ENCODE measurements around the gene PDE9A. TPM values are rescaled to one million over a fixed set of nuclear protein-coding genes. Genes with fewer than 3 reads are reported as not detected.

Gene PDE9A
- total RNA-seq, 4 donors from 2014 or later, result 6.9 to 13.0 (median 11.1) TPM

DNA sequence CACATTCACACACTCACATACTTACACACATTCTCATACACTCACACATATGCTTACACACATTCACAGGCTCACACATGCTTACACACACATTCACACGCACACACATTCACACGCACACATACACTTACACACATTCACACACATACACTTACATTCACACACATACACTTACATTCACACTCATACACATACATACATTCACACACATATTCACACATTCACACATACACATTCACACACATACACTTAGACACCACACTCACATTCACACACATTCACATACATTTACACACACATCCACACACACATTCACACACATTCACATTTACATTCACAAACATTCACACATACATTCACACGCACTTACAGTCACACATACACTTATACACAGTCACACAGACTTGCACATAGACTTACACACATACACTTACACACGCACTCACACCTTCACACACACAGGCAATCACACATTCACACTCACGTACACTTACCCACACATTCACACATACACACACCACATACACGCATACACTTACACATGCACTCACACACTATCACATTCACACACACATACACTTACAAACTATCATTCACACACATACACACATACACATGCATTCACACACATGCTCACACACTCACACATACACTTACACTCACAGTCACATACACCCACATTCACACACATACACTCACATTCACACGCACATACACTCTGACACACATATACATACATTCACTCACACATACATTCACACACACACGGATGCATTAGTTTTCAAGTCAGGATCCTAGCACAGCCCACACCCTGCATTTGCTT is 16.8 kb downstream of the PDE9A start:
- H3K27ac ChIP-seq, result no peak overlapping the region
- intact Hi-C loops (cut with DNase I), result no loop called here
- no peaks in the 10 kb centered on the region for H3K36me3 ChIP-seq
- 79 to 92% methylated on average over 8 of the region's 8 CpGs for WGBS, 2 donors
- no peak for TF ChIP-seq POLR2A (IDR thresholded peaks at IDR 0.05)
- TF ChIP-seq, protein P1, sequence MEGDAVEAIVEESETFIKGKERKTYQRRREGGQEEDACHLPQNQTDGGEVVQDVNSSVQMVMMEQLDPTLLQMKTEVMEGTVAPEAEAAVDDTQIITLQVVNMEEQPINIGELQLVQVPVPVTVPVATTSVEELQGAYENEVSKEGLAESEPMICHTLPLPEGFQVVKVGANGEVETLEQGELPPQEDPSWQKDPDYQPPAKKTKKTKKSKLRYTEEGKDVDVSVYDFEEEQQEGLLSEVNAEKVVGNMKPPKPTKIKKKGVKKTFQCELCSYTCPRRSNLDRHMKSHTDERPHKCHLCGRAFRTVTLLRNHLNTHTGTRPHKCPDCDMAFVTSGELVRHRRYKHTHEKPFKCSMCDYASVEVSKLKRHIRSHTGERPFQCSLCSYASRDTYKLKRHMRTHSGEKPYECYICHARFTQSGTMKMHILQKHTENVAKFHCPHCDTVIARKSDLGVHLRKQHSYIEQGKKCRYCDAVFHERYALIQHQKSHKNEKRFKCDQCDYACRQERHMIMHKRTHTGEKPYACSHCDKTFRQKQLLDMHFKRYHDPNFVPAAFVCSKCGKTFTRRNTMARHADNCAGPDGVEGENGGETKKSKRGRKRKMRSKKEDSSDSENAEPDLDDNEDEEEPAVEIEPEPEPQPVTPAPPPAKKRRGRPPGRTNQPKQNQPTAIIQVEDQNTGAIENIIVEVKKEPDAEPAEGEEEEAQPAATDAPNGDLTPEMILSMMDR (IDR thresholded peaks at IDR 0.05), result no peak
- peaks cover 0 to 8% of the 10 kb centered on the region in 2 donors for H3K4me1 ChIP-seq
- DNase-seq, result no peak
- no peak overlapping the region for H3K4me3 ChIP-seq (replicated peaks in 1 of 3)
- no peaks in the 10 kb centered on the region for H3K9me3 ChIP-seq
- no peaks in the 10 kb centered on the region for H3K27me3 ChIP-seq

DNA sequence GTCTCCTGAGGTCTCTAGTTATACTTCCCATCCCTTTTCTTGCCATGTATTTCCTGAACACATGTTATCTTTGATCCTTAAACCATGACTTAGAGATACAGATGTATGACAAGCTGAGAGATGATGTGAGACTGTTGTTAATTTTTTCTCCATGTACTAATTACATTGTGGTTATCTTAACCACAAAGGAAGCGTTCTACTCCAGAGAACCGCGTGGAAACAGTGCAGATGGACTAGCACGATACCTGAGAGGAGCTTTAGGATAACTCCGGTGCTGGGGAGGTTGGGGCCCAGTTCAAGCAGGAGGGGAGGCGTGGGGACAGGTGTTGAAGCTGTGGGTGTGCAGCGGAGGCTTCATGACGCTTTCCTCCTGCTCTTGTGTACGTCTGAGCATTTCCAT is 17.5 kb downstream of the PDE9A start:
- TF ChIP-seq POLR2A (IDR thresholded peaks at IDR 0.05), result no peak
- Histone ChIP-seq H3K27me3 (no peaks in the 10 kb centered on the region), H3K4me1 (peaks cover 0 to 8% of the 10 kb centered on the region in 2 donors), H3K4me3 (replicated peaks in 1 of 3) (no peak overlapping the region), H3K9me3 (no peaks in the 10 kb centered on the region), H3K36me3 (no peaks in the 10 kb centered on the region), H3K27ac (no peak overlapping the region)
- DNase-seq, result no peak
- intact Hi-C loops (cut with DNase I), result no loop called here
- 70 to 86% methylated on average over 9 of the region's 9 CpGs for WGBS, 2 donors

DNA sequence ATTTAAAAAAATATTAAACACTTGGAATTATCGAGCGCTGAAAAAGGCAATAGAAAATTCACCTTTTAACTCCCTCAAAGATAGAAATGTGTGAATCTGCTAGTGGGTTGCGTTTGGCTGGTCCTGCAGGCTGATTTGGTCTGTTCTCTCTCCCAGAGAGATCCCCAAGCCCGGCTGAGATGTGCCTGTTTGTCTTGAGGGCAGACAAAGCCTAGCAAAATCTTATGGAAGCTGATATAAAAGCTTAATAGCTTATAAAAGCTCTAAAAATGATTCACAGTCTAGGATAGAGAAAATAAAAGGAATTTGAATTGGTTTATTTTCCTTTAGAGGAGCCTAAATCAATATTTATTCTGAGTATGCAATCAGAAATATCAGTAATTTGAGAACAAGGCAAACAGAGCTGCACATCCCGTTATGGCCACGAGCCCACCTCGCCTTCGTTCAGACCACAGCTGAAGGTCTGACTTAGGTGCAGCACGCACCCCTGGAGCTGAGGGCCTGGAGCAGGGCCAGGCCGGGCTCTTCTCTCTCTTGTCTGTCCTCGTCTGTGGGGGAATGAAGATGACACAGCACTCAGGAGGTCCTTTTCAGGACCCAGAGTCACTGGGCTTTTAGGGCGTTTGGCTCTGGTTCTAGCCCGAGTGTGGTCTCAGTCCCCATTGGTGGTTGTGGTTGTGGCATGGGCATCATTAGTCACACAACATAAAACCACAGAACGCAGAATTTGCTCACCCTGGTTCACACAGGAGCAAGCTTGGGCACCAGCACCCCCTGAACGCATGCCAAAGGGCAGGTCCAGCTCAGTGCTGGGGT is 18.6 kb downstream of the PDE9A start:
- WGBS, 2 donors, result 88 to 92% methylated on average over 15 of the region's 15 CpGs
- intact Hi-C loops (cut with DNase I), result no loop called here
- no peak overlapping the region for H3K27ac ChIP-seq

DNA sequence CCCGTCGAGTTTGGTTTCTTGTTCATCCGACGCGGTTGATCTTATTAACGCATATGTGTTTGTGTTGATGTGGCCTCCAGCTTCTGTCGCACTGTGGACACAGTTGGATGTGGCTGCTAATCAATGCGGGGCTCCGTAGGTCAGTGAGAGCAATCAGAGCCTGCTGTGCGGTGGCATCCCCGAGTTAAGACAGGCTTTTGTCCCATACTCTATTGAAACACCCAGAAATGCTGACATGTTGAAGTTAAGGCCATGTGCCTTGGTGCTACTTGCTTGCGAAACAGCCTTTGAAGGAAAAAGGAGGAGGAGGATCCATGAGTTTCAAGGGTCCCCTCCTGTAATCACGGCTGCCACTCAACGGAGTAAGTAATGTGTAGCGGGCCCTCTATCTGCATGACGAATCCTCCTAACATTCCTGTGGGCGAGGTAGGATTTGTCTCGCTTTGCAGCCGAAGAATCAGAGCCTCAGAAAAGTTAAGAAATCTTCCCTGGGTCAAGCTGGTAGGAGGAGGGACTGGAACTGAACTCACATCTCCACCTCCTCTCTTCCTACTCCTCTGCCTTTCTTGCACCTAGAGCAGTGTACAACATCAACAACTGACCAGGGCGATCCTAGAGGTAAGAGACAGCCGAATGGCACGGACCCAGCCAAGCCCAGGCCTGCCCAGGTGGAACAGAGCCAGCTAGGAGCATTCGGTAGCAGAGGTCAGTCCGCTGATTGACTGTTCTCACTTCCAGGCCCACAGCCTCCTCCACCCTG is 19.5 kb downstream of the PDE9A start:
- intact Hi-C loops (cut with DNase I), result no loop called here
- H3K27me3 ChIP-seq, result no peaks in the 10 kb centered on the region
- no peaks in the 10 kb centered on the region for H3K4me1 ChIP-seq
- no peak for DNase-seq
- 78 to 86% methylated on average over 24 of the region's 24 CpGs for WGBS, 2 donors
- H3K9me3 ChIP-seq, result no peaks in the 10 kb centered on the region
- TF ChIP-seq POLR2A (IDR thresholded peaks at IDR 0.05), result no peak
- TF ChIP-seq, protein P1 (IDR thresholded peaks at IDR 0.05), result no peak
- H3K36me3 ChIP-seq, result no peaks in the 10 kb centered on the region
- H3K27ac ChIP-seq, result no peak overlapping the region
- H3K4me3 ChIP-seq (replicated peaks in 1 of 3), result no peak overlapping the region

More for the DNA sequence above, 18.6 kb downstream of the PDE9A start:
- DNase-seq, result no peak
- Histone ChIP-seq H3K27me3 (no peaks in the 10 kb centered on the region), H3K36me3 (no peaks in the 10 kb centered on the region), H3K4me1 (peaks cover 0 to 6% of the 10 kb centered on the region in 2 donors), H3K4me3 (replicated peaks in 1 of 3) (no peak overlapping the region), H3K9me3 (no peaks in the 10 kb centered on the region)
- TF ChIP-seq POLR2A (IDR thresholded peaks at IDR 0.05), result no peak
- TF ChIP-seq, protein P1 (IDR thresholded peaks at IDR 0.05), result no peak

DNA sequence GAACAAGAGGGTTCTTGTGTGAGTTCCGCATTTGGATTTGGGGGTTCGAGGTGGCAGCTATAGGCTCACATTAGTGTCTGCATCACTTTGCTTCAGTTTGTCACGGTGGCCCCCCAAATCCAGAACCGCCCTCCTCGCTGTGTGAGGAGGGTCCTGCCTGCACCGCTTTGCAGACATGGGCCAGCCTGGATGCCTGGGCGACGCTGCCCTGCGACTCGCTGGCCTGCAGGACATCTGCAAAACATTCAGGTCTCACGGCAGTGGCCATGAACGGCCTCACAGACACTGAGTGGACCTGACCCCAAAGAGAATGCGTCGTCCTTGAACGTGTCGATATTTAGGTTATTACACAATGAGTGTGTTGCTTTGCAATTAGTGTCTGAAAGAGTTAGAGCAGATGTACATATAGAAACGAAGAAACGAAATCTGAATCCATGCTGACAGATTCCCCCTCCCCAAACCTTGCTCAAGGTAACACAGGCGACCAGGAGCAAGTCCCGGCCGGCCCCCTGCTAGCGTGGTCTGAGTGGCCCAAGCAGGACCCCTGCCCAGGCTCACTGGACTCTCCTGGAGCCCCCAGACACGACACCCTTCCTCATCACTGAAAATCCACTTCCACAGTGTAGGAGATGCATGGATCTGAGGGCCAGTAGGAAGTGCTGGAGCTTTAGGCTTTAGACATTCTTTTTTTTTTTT is 20.4 kb downstream of the PDE9A start:
- intact Hi-C loops (cut with DNase I), result no loop called here

More for the DNA sequence above, 20.4 kb downstream of the PDE9A start:
- H3K27me3 ChIP-seq, result no peaks in the 10 kb centered on the region
- WGBS, 2 donors, result 90 to 91% methylated on average over 23 of the region's 23 CpGs
- H3K4me3 ChIP-seq (replicated peaks in 1 of 3), result no peak overlapping the region
- no peak for TF ChIP-seq POLR2A (IDR thresholded peaks at IDR 0.05)
- TF ChIP-seq, protein P1 (IDR thresholded peaks at IDR 0.05), result no peak
- H3K9me3 ChIP-seq, result no peaks in the 10 kb centered on the region
- H3K4me1 ChIP-seq, result no peaks in the 10 kb centered on the region
- H3K36me3 ChIP-seq, result no peaks in the 10 kb centered on the region
- no peak overlapping the region for H3K27ac ChIP-seq
- no peak for DNase-seq
